ENCODE data around the gene SH2D7. TPM values are rescaled to one million over a fixed set of nuclear protein-coding genes. Genes with fewer than 3 reads are reported as not detected.

Gene SH2D7
- total RNA-seq, 1 donor from 2014 or later: not detected

GRCh38 chr15:78139578-78139977, 47.2 kb downstream of the SH2D7 start:
- Mint-ChIP-seq H3K27ac (ENCODE audit: unreplicated experiment) (no peak overlapping the region), H3K4me3 (ENCODE audit: unreplicated experiment) (no peak overlapping the region), H3K9me3 (ENCODE audit: unreplicated experiment) (no peaks in the 10 kb centered on the region), H3K27me3 (ENCODE audit: unreplicated experiment) (no peaks in the 10 kb centered on the region), H3K4me1 (ENCODE audit: unreplicated experiment) (no peaks in the 10 kb centered on the region), H3K36me3 (ENCODE audit: unreplicated experiment) (no peaks in the 10 kb centered on the region)
- TF ChIP-seq, protein P1, sequence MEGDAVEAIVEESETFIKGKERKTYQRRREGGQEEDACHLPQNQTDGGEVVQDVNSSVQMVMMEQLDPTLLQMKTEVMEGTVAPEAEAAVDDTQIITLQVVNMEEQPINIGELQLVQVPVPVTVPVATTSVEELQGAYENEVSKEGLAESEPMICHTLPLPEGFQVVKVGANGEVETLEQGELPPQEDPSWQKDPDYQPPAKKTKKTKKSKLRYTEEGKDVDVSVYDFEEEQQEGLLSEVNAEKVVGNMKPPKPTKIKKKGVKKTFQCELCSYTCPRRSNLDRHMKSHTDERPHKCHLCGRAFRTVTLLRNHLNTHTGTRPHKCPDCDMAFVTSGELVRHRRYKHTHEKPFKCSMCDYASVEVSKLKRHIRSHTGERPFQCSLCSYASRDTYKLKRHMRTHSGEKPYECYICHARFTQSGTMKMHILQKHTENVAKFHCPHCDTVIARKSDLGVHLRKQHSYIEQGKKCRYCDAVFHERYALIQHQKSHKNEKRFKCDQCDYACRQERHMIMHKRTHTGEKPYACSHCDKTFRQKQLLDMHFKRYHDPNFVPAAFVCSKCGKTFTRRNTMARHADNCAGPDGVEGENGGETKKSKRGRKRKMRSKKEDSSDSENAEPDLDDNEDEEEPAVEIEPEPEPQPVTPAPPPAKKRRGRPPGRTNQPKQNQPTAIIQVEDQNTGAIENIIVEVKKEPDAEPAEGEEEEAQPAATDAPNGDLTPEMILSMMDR (IDR thresholded peaks at IDR 0.05): no peak
- DNase-seq (ENCODE audit: extremely low spot score, unreplicated experiment): no peak

GRCh38 chr15:78140292-78140691, 47.9 kb downstream of the SH2D7 start:
- TF ChIP-seq, protein P1 (IDR thresholded peaks at IDR 0.05): no peak
- no peaks in the 10 kb centered on the region for H3K27me3 Mint-ChIP-seq (ENCODE audit: unreplicated experiment)
- H3K27ac Mint-ChIP-seq (ENCODE audit: unreplicated experiment): no peak overlapping the region
- H3K9me3 Mint-ChIP-seq (ENCODE audit: unreplicated experiment): no peaks in the 10 kb centered on the region
- no peaks in the 10 kb centered on the region for H3K36me3 Mint-ChIP-seq (ENCODE audit: unreplicated experiment)
- H3K4me3 Mint-ChIP-seq (ENCODE audit: unreplicated experiment): no peak overlapping the region
- no peak for DNase-seq (ENCODE audit: extremely low spot score, unreplicated experiment)
- no peaks in the 10 kb centered on the region for H3K4me1 Mint-ChIP-seq (ENCODE audit: unreplicated experiment)

- Mint-ChIP-seq H3K4me1 (ENCODE audit: unreplicated experiment) (peaks cover under 1% of the 10 kb centered on the region), H3K36me3 (ENCODE audit: unreplicated experiment) (no peaks in the 10 kb centered on the region), H3K27ac (ENCODE audit: unreplicated experiment) (no peak overlapping the region), H3K4me3 (ENCODE audit: unreplicated experiment) (no peak overlapping the region), H3K9me3 (ENCODE audit: unreplicated experiment) (no peaks in the 10 kb centered on the region), H3K27me3 (ENCODE audit: unreplicated experiment) (no peaks in the 10 kb centered on the region)
- TF ChIP-seq, protein P1 (IDR thresholded peaks at IDR 0.05): no peak
- no peak for DNase-seq (ENCODE audit: extremely low spot score, unreplicated experiment)
These were observed 50.0 kb downstream of the SH2D7 start for GRCh38 chr15:78142332-78142731.

GRCh38 chr15:78146425-78147154, 54.2 kb downstream of the SH2D7 start:
- no peak overlapping the region for H3K27ac Mint-ChIP-seq (ENCODE audit: unreplicated experiment)
- H3K36me3 Mint-ChIP-seq (ENCODE audit: unreplicated experiment): no peaks in the 10 kb centered on the region
- H3K4me1 Mint-ChIP-seq (ENCODE audit: unreplicated experiment): peaks cover 24% of the 10 kb centered on the region
- H3K27me3 Mint-ChIP-seq (ENCODE audit: unreplicated experiment): no peaks in the 10 kb centered on the region
- H3K9me3 Mint-ChIP-seq (ENCODE audit: unreplicated experiment): no peaks in the 10 kb centered on the region
- no peak overlapping the region for H3K4me3 Mint-ChIP-seq (ENCODE audit: unreplicated experiment)
- DNase-seq (ENCODE audit: extremely low spot score, unreplicated experiment): no peak
- TF ChIP-seq, protein P1 (IDR thresholded peaks at IDR 0.05): no peak

DNA sequence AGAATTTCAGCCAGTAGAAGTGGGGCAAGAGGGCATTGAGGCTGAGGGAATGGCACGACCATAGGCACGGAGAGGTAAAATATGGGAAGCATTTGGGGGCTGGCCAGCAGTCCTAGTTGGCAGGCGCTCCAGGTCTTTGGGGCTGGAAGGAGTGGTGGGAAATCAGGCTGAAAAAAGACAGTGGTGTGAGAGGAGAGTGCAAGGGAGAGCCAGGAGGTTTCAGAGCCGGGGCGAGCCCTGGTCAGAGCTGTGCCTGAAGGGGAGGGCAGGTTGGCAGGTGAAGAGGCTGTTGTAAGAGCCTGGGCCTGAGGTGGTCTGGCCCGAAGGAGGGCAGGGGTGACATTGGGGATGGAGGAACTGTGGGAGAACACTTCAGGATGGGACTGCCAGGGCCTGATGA, 55.2 kb downstream of the SH2D7 start:
- no peaks in the 10 kb centered on the region for H3K36me3 Mint-ChIP-seq (ENCODE audit: unreplicated experiment)
- H3K9me3 Mint-ChIP-seq (ENCODE audit: unreplicated experiment): no peaks in the 10 kb centered on the region
- H3K4me3 Mint-ChIP-seq (ENCODE audit: unreplicated experiment): peak overlapping the region; percentile 45
- no peaks in the 10 kb centered on the region for H3K27me3 Mint-ChIP-seq (ENCODE audit: unreplicated experiment)
- H3K4me1 Mint-ChIP-seq (ENCODE audit: unreplicated experiment): peaks cover 24% of the 10 kb centered on the region
- peak overlapping the region; percentile 27 for H3K27ac Mint-ChIP-seq (ENCODE audit: unreplicated experiment)
- TF ChIP-seq, protein P1 (IDR thresholded peaks at IDR 0.05): no peak
- no peak for DNase-seq (ENCODE audit: extremely low spot score, unreplicated experiment)

Data from osteocyte (in vitro differentiated cells).